ENCODE results near the gene ACO2. TPM values are rescaled to one million over a fixed set of nuclear protein-coding genes. Genes with fewer than 3 reads are reported as not detected.

Gene ACO2
- total RNA-seq, 1 donor from 2014 or later, result 78.6 TPM

- Histone ChIP-seq H3K36me3 (peaks cover 0 to 5% of the 10 kb centered on the region in 2 donors), H3K4me1 (peaks cover 54% of the 10 kb centered on the region), H3K9me3 (no peaks in the 10 kb centered on the region), H3K4me3 (no peak overlapping the region), H3K27me3 (no peaks in the 10 kb centered on the region), H3K27ac (peak overlapping the region; percentile 70)
- TF ChIP-seq POLR2A (IDR thresholded peaks at IDR 0.05) (no peak), POLR2AphosphoS5 (IDR thresholded peaks at IDR 0.05; ENCODE audit: insufficient read depth in 1 of 2, low read depth in 1 of 2) (no peak)
- TF ChIP-seq, protein P1, sequence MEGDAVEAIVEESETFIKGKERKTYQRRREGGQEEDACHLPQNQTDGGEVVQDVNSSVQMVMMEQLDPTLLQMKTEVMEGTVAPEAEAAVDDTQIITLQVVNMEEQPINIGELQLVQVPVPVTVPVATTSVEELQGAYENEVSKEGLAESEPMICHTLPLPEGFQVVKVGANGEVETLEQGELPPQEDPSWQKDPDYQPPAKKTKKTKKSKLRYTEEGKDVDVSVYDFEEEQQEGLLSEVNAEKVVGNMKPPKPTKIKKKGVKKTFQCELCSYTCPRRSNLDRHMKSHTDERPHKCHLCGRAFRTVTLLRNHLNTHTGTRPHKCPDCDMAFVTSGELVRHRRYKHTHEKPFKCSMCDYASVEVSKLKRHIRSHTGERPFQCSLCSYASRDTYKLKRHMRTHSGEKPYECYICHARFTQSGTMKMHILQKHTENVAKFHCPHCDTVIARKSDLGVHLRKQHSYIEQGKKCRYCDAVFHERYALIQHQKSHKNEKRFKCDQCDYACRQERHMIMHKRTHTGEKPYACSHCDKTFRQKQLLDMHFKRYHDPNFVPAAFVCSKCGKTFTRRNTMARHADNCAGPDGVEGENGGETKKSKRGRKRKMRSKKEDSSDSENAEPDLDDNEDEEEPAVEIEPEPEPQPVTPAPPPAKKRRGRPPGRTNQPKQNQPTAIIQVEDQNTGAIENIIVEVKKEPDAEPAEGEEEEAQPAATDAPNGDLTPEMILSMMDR (IDR thresholded peaks at IDR 0.05), result no peak
- no peak for DNase-seq (ENCODE audit: extremely low spot score in 2 of 2)
- intact Hi-C loops (cut with DNase I), result no loop called here
Measured at GRCh38 chr22:41480397-41480735, 11.4 kb downstream of the ACO2 start.

GRCh38 chr22:41481131-41481830 lies 12.4 kb downstream of the ACO2 start:
- no peak for DNase-seq (ENCODE audit: extremely low spot score in 2 of 2)
- peaks cover 0 to 5% of the 10 kb centered on the region in 2 donors for H3K36me3 ChIP-seq
- H3K4me1 ChIP-seq, result peaks cover 54% of the 10 kb centered on the region
- H3K4me3 ChIP-seq, result no peak overlapping the region
- no peaks in the 10 kb centered on the region for H3K27me3 ChIP-seq
- intact Hi-C loops (cut with DNase I), result no loop called here
- H3K27ac ChIP-seq, result peak overlapping the region; percentile 70
- H3K9me3 ChIP-seq, result no peaks in the 10 kb centered on the region
- TF ChIP-seq, protein P1 (IDR thresholded peaks at IDR 0.05), result no peak
- TF ChIP-seq POLR2AphosphoS5 (IDR thresholded peaks at IDR 0.05; ENCODE audit: insufficient read depth in 1 of 2, low read depth in 1 of 2) (peak in 1 of 2 donors; percentile 23), POLR2A (IDR thresholded peaks at IDR 0.05) (no peak)

DNA sequence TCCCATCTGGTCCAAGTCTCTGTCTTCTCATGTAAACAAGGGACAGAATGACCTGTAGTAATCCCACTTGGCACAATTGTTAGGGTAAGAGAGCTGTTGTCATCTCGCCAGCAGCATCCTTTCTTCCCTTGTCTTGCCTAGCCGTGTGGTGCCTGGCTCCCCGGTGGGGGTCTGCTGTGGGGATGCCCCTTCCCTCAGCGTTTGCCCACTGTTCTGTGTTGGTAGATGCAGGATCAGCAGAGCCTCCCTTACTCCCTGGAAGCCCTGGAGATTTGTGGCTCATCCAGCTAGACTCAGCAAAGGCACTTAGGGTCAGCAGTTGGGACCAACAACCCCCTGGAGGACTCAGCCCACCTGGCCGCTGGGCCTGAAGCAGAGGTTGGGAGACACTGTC lies 13.0 kb downstream of the ACO2 start:
- DNase-seq (ENCODE audit: extremely low spot score in 2 of 2), result no peak
- Histone ChIP-seq H3K36me3 (peaks cover 0 to 5% of the 10 kb centered on the region in 2 donors), H3K4me1 (peaks cover 54% of the 10 kb centered on the region), H3K27me3 (no peaks in the 10 kb centered on the region), H3K27ac (peak overlapping the region; percentile 70), H3K9me3 (no peaks in the 10 kb centered on the region), H3K4me3 (no peak overlapping the region)
- intact Hi-C loops (cut with DNase I), result no loop called here
- TF ChIP-seq POLR2A (IDR thresholded peaks at IDR 0.05) (no peak), POLR2AphosphoS5 (IDR thresholded peaks at IDR 0.05; ENCODE audit: insufficient read depth in 1 of 2, low read depth in 1 of 2) (no peak)

DNA sequence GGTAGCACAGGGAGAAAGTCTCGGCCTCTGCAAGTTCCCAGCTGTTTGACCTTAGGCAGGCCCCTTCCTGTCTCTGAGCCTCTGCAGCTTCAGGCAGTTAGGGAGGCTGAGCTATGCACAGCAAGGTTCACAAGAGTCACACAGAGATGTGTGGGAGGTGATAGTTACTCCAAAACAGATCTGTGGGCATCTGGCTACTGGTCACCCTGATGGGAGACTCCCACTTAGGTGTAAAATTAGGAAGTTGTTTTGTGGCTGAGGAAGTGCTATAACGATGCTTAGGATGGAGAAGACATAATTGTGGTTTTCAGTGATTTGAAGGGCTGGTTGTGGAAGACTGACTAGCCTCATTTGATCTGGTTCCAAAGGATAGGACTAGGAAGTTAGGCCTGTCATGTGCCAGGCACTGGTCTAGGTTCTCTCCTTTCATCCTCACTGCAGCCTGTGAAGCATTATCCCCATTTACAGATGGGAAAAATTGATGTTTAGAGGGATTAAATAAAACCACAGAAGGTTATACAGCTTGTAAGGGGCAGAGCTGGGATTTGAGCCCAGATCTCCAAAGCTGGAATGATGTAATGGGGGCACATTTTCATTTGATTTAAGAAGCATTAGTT lies 13.5 kb downstream of the ACO2 start:
- peaks cover 54% of the 10 kb centered on the region for H3K4me1 ChIP-seq
- intact Hi-C loops (cut with DNase I), result no loop called here
- peak overlapping the region; percentile 70 for H3K27ac ChIP-seq
- H3K9me3 ChIP-seq, result no peaks in the 10 kb centered on the region
- TF ChIP-seq POLR2AphosphoS5 (IDR thresholded peaks at IDR 0.05; ENCODE audit: insufficient read depth in 1 of 2, low read depth in 1 of 2), result no peak
- TF ChIP-seq, protein P1 (IDR thresholded peaks at IDR 0.05), result no peak
- TF ChIP-seq POLR2A (IDR thresholded peaks at IDR 0.05), result no peak
- no peak overlapping the region for H3K4me3 ChIP-seq
- peaks cover 0 to 5% of the 10 kb centered on the region in 2 donors for H3K36me3 ChIP-seq
- H3K27me3 ChIP-seq, result no peaks in the 10 kb centered on the region
- DNase-seq (ENCODE audit: extremely low spot score in 2 of 2), result no peak

GRCh38 chr22:41485033-41485432 lies 16.1 kb downstream of the ACO2 start:
- no peaks in the 10 kb centered on the region for H3K9me3 ChIP-seq
- H3K27me3 ChIP-seq, result no peaks in the 10 kb centered on the region
- H3K4me1 ChIP-seq, result peaks cover 49% of the 10 kb centered on the region
- DNase-seq (ENCODE audit: extremely low spot score in 2 of 2), result no peak
- intact Hi-C loops (cut with DNase I), result no loop called here
- no peak overlapping the region for H3K4me3 ChIP-seq
- H3K27ac ChIP-seq, result no peak overlapping the region
- no peaks in the 10 kb centered on the region for H3K36me3 ChIP-seq
- TF ChIP-seq POLR2AphosphoS5 (IDR thresholded peaks at IDR 0.05; ENCODE audit: insufficient read depth in 1 of 2, low read depth in 1 of 2), result no peak
- TF ChIP-seq, protein P1 (IDR thresholded peaks at IDR 0.05), result no peak
- no peak for TF ChIP-seq POLR2A (IDR thresholded peaks at IDR 0.05)
